GM12864 (cell line): ENCODE measurements around the gene PSME4.
A peak's percentile ranks its signal among the peaks of the same experiment; 100 is the strongest.

Experiments
- DNase-seq: peaks from one replicate; pipeline ENCODE4 v3.0.0-alpha.2; 2011; ENCODE audit warnings: low read depth
- H3K4me3 ChIP-seq: 2 replicates; pipeline ENCODE4 v1.5.1; 2011; ENCODE audit warnings: mild to moderate bottlenecking, low read depth, low read length, control low read depth
- TF ChIP-seq, protein P1 (sequence below): IDR thresholded peaks from 2 replicates; pipeline ENCODE4 v1.5.1; 2011; ENCODE audit warnings: low read depth, mild to moderate bottlenecking, moderate library complexity, low read length, control low read depth, inconsistent platforms; ENCODE audit errors: missing control alignments

Gene PSME4

DNA sequence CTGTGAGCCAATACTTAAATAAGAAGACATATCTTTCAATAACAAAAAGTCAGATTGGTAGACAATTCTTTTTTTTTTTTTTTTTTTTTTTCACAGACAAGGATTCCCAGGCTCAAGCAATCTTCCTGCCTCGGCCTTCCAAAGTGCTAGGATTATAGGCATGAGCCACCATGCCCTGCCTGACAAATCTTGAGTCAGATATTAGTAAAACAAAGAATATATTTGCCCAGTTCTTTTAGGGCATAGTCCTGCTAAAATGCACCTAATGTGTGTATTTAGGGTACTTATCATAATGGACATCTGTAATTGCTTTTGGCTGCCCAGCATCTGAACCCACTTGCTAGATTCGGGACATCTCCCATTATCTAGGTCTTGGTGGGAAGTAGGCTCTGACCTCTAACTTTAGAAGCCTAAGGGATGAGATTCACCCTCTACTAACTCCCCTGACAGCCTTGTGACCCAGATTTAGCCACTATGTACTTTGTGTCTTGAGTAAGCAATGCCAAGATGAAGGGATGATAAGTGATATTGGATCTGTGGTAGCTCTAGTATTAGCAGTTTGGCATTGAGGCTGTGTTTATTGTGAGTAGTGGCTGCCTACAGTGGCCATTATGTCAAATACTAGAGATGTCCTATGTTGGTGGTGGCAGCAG, 18.5 kb upstream of the PSME4 start:
- no peak overlapping the region for H3K4me3 ChIP-seq
- TF ChIP-seq, protein P1, sequence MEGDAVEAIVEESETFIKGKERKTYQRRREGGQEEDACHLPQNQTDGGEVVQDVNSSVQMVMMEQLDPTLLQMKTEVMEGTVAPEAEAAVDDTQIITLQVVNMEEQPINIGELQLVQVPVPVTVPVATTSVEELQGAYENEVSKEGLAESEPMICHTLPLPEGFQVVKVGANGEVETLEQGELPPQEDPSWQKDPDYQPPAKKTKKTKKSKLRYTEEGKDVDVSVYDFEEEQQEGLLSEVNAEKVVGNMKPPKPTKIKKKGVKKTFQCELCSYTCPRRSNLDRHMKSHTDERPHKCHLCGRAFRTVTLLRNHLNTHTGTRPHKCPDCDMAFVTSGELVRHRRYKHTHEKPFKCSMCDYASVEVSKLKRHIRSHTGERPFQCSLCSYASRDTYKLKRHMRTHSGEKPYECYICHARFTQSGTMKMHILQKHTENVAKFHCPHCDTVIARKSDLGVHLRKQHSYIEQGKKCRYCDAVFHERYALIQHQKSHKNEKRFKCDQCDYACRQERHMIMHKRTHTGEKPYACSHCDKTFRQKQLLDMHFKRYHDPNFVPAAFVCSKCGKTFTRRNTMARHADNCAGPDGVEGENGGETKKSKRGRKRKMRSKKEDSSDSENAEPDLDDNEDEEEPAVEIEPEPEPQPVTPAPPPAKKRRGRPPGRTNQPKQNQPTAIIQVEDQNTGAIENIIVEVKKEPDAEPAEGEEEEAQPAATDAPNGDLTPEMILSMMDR: no peak
- no peak for DNase-seq

DNA sequence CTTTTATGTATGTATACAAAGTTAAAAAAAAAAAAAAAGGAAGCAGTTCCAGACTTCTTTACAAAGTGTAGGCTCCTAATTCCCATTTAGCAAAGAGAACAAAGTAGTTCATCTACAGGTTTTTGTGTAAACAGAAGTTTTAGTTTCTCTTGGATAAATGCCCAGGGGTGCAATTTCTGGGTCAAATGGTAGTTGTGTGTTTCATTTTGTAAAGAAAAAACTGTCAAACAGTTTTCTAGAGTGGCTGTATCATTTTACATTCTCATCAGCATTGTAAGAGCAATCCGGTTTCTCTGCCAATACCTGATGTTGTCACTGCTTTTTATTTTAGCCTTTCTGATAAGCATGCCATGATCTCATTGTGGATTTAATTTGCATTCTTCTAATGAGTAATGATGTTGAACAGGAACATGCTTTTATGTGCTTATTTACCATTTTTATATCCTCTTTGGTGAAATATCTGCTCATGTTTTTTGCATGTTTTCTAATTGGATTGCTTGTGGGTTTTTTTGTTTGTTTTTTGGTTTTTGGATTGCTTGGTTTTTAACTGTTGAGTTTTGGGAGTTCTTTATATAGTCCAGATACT, 16.6 kb upstream of the PSME4 start:
- DNase-seq: no peak
- TF ChIP-seq, protein P1: no peak
- H3K4me3 ChIP-seq: no peak overlapping the region

DNA sequence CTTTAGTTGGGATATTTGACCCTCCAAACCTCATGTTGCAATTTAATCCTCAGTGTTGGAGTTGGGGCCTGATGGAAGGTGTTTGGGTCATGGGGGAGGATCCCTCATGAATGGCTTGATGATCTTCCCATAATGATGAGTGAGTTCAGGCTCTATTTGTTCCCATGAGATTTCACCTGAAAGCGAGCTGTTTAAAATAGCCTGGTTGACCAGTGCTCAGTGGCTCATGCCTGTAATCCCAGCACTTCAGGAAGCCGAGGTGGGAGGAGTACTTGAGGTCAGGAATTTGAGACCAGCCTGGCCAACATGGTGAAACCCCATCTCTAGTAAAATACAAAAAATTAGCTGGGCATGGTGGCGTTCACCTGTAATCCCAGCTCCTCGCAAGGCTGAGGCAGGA, 14.9 kb upstream of the PSME4 start:
- DNase-seq: no peak
- no peak overlapping the region for H3K4me3 ChIP-seq
- TF ChIP-seq, protein P1: no peak

DNA sequence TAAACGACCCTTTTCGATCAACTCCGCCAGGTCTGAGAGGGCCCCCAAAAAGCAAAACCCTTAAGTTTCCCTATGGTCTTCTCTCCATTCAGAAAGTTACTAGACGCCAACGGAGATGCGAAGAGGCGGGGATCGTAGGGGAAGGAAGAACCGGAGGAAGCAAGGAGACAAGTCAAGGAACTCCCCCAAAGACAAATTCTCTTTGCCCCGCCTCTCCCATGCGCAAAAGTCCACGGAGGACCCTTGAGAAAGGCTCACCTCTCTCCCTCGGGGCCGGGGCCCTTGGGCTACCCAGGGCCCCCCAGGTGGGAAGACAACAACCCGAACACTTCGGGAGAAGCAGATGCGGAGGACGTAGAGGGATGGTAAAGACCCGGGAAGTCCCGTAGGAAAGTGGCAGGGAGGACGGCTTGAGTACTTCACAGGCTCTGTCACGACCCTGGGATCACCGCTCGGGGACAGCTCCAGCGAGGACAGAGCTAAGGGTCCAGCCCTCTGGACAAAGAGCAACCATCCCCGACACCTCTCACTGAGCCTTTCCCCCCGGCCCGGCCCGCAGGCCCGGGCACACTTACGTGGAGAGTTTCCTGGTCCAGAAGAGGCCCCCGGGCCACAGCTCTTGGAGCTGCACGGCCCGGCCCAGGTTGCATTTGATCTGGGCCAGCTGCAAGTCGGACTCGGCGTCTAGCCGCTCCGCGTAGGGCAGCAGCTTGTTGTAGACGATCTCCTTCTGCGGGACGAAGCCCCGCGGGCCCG, 647 bp downstream of the PSME4 start:
- H3K4me3 ChIP-seq: peak overlapping the region; percentile 99
- DNase-seq: no peak
- TF ChIP-seq, protein P1: no peak

DNA sequence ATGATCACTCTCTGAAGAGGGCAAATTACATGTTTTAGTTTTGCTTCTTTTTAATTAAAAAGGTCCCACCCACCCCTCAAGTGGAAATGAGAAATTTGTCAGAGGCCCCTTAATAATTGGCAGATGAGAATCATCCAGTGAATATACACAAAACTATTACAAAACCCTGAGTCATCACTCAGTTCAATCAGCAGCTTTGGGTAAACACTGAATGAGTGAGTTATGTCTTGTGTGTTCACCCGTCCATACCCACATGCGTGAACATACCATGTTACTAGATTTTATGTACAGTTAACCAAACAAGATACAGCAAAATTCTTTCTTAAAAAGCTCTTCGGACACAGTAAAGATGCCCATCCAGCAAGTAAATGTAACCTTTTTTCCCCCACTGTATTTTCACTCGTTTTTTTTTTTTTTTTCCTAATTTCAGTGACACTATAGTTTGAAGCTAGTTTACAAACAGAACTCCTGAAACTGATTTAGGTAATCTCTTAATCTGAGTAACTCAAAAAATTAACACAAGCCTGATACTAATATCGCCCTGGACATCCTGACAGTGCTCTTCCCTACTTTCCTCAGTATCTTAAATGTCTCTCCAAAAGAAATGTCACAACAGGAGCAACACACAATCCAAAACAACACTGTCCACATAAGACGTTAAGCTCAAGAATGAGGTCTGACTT, 1.4 kb downstream of the PSME4 start:
- H3K4me3 ChIP-seq: peak overlapping the region; percentile 99
- TF ChIP-seq, protein P1: no peak
- no peak for DNase-seq

DNA sequence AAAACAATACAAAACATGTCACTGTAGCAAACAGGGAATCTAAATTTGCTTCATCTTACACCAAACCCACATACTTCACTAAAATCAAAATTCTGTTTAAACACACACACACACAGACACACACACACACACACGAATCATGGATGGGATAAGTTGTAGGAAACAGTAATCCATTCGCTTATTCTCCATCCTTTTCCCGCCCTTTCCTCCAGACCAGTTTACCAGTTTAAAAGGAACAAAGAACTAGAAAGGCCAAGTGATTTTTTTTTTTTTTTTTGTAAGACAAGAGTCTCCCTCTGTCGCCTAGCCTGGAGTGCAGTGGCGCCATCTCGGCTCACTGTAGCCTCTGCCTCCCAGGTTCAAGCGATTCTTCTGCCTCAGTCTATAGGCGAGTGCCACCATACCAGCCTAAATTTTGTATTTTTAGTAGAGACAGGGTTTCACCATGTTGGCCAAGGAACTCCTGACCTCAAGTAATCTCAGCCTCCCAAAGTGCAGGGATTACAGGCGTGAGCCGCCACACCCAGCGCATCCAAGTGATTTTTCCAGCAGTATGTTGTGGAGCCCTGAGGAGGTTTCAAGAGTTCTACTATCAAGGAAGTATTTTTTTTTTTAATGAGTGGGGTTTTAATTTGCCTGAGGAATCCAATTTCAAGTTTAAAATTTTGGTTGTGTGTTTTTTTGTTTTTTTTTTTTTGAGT, 5.7 kb downstream of the PSME4 start:
- H3K4me3 ChIP-seq: no peak overlapping the region
- TF ChIP-seq, protein P1: no peak
- DNase-seq: no peak
